Mammary epithelial cell (primary cell): Measurements from ENCODE around the gene HIVEP3.

Experiments
- CTCF ChIP-seq, 2 donors: IDR thresholded peaks in 1 of 2; conservative IDR thresholded peaks in 1 of 2; 2 replicates each; pipeline ENCODE4 v1.5.1; 2011 to 2012; ENCODE audit warnings: inconsistent platforms in 2 of 2, low read length in 2 of 2, mild to moderate bottlenecking in 2 of 2, control low read depth in 1 of 2, low read depth in 1 of 2; ENCODE audit not compliant: insufficient read depth in 1 of 2; ENCODE audit errors: extremely low read depth in 1 of 2
- EZH2 ChIP-seq: IDR thresholded peaks from 2 replicates; pipeline ENCODE4 v1.6.1; 2012; ENCODE audit warnings: low read length, inconsistent platforms, borderline replicate concordance

GRCh38 chr1:41629571-41629970 is 289.2 kb downstream of the HIVEP3 start:
- TF ChIP-seq CTCF (conservative IDR thresholded peaks at IDR 0.05 in 1 of 2, IDR thresholded peaks at IDR 0.05 in 1 of 2; ENCODE audit: extremely low read depth in 1 of 2, insufficient read depth in 1 of 2, low read depth in 1 of 2, low read length in 2 of 2) (no peak), EZH2 (no peak)
